ENCODE data around the gene NPAS3. TPM values are rescaled to one million over a fixed set of nuclear protein-coding genes. Genes with fewer than 3 reads are reported as not detected.

The NPAS3 gene
- total RNA-seq, 1 donor from 2014 or later: not detected

DNA sequence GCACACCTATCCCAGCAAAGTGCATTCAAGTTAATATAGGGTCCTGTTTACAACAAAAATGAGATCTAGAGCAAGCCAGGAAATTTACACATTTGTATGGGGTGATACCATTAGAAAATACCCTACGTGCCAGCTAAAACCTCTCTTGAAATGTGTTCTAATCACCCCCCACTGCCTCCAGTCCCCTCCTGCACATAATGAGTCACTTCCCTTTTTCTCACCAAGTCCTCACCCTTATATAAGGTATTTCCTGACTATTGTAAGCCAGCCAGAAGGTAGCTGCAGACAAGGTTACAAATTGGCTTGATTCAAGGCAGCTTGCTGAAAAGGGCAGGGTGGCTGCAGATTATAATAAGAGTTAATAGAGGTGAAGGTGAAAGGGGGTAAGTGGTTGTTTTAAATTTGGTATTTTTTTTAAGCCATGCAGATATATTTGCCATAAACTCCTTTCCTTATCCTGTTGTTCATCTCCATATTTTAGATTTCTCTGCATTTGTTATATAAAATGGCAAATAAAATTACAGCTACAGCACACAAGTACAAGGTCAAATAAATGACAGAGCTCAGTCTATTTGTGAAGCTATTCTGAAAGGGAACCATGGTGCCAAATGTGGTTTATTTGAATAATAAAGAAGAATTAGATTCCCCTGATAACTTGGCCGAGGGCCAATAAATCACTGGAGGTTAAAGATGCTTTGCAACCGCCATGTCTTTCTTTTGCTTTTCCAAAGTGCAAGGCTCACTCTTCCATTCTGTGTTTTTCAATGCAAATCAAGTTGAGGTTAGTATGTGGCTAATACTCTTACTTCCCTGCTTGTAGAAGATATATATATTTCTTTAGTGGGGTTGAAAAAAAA, 626.3 kb downstream of the NPAS3 start:
- H3K4me3 ChIP-seq: no peak overlapping the region
- no peaks in the 10 kb centered on the region for H3K36me3 ChIP-seq
- no peak for TF ChIP-seq EZH2phosphoT487 (IDR thresholded peaks at IDR 0.05)
- TF ChIP-seq EZH2 (IDR thresholded peaks at IDR 0.05): no peak
- TF ChIP-seq, protein P1, sequence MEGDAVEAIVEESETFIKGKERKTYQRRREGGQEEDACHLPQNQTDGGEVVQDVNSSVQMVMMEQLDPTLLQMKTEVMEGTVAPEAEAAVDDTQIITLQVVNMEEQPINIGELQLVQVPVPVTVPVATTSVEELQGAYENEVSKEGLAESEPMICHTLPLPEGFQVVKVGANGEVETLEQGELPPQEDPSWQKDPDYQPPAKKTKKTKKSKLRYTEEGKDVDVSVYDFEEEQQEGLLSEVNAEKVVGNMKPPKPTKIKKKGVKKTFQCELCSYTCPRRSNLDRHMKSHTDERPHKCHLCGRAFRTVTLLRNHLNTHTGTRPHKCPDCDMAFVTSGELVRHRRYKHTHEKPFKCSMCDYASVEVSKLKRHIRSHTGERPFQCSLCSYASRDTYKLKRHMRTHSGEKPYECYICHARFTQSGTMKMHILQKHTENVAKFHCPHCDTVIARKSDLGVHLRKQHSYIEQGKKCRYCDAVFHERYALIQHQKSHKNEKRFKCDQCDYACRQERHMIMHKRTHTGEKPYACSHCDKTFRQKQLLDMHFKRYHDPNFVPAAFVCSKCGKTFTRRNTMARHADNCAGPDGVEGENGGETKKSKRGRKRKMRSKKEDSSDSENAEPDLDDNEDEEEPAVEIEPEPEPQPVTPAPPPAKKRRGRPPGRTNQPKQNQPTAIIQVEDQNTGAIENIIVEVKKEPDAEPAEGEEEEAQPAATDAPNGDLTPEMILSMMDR (IDR thresholded peaks at IDR 0.05): no peak
- H3K4me2 ChIP-seq: no peak overlapping the region
- H3K27me3 ChIP-seq: no peaks in the 10 kb centered on the region
- no peak overlapping the region for H3K4me3 Mint-ChIP-seq
- no peaks in the 10 kb centered on the region for H3K9me3 ChIP-seq (ENCODE audit: low read depth)
- H3K79me2 ChIP-seq (ENCODE audit: low read depth): no peaks in the 10 kb centered on the region
- peaks cover 2% of the 10 kb centered on the region for H3K27me3 Mint-ChIP-seq (ENCODE audit: insufficient read depth, low read depth)
- H2AFZ ChIP-seq (replicated peaks): no peak overlapping the region
- no peak for DNase-seq (ENCODE audit: low spot score)
- peaks cover 3% of the 10 kb centered on the region for H3K36me3 Mint-ChIP-seq
- no peaks in the 10 kb centered on the region for H3F3A ChIP-seq (ENCODE audit: low read depth)
- H4K20me1 ChIP-seq (ENCODE audit: low read depth): no peaks in the 10 kb centered on the region
- H3K4me1 Mint-ChIP-seq: peaks cover 61% of the 10 kb centered on the region
- no peaks in the 10 kb centered on the region for H3K9me3 Mint-ChIP-seq
- H3K27ac ChIP-seq: no peak overlapping the region
- peaks cover 2% of the 10 kb centered on the region for H3K4me1 ChIP-seq
- H3K9ac ChIP-seq: no peak overlapping the region
- H3K27ac Mint-ChIP-seq: no peak overlapping the region

DNA sequence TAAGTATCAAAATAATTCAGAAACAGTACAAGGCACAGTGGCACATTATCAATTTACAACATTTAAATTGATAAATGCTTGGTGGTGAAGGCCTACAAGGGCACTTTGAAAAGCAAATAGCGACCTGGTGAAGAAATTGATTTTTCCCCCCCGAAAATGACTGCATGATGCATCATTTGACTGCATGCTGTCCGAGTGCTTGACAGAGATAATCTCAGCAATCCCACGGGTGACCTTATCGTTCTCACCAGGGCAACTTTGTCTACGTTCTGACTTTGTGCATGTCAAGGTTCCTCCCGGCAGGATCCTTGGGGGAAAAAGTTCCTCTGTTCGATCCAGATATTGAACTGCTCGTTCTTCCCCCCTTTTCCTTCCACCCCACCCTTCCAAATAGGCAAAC, 627.4 kb downstream of the NPAS3 start:
- Mint-ChIP-seq H3K9me3 (no peaks in the 10 kb centered on the region), H3K27ac (no peak overlapping the region), H3K4me3 (no peak overlapping the region), H3K27me3 (ENCODE audit: insufficient read depth, low read depth) (peaks cover 2% of the 10 kb centered on the region), H3K4me1 (peaks cover 64% of the 10 kb centered on the region), H3K36me3 (peaks cover under 1% of the 10 kb centered on the region)
- no peak overlapping the region for H3K4me3 ChIP-seq
- no peak overlapping the region for H2AFZ ChIP-seq (replicated peaks)
- no peaks in the 10 kb centered on the region for H3F3A ChIP-seq (ENCODE audit: low read depth)
- no peak overlapping the region for H3K4me2 ChIP-seq
- no peaks in the 10 kb centered on the region for H4K20me1 ChIP-seq (ENCODE audit: low read depth)
- no peak overlapping the region for H3K9ac ChIP-seq
- H3K79me2 ChIP-seq (ENCODE audit: low read depth): no peaks in the 10 kb centered on the region
- H3K27me3 ChIP-seq: no peaks in the 10 kb centered on the region
- no peak for TF ChIP-seq EZH2 (IDR thresholded peaks at IDR 0.05)
- TF ChIP-seq, protein P1 (IDR thresholded peaks at IDR 0.05): no peak
- H3K27ac ChIP-seq: no peak overlapping the region
- H3K9me3 ChIP-seq (ENCODE audit: low read depth): no peaks in the 10 kb centered on the region
- H3K36me3 ChIP-seq: no peaks in the 10 kb centered on the region
- H3K4me1 ChIP-seq: peaks cover 2% of the 10 kb centered on the region
- DNase-seq (ENCODE audit: low spot score): no peak

DNA sequence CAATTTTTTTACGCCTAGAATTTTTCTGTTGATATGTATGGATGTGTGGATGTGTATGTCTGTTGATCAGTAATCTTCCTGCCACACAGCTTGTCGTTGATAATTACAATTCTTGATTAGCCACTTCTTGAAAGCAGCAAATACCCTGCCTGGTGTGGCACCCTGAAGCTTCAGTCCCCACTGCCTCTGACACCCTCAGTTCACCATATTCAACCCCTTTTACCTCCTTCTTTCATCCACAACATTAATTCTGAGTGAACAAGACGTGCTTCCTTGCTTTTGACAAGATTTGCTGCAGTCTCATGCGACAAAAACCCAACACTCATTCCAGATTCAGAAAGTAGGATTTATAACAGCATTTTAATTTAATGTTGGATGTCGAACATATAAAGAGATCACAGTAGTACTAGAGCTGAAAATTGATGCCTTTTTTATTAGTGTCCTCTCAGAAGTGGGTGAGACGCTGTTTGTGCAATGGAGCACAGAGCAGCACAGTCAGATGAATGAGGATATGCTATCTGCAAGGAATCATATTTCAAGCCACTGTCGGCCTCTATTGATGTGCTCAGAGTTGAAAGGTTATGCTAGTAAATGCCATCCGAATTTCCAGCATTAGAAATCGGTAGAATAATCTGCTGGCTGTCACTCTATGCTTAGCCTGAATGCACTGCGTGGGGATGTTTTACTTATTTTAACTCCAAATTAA, 628.5 kb downstream of the NPAS3 start:
- Histone ChIP-seq H3K9me3 (ENCODE audit: low read depth) (no peaks in the 10 kb centered on the region), H3K4me3 (no peak overlapping the region), H3K4me1 (peaks cover 2% of the 10 kb centered on the region), H3K27me3 (no peaks in the 10 kb centered on the region), H3K36me3 (no peaks in the 10 kb centered on the region), H3K9ac (no peak overlapping the region), H3K27ac (no peak overlapping the region), H3K79me2 (ENCODE audit: low read depth) (no peaks in the 10 kb centered on the region), H2AFZ (replicated peaks) (no peak overlapping the region), H3K4me2 (no peak overlapping the region), H4K20me1 (ENCODE audit: low read depth) (no peaks in the 10 kb centered on the region), H3F3A (ENCODE audit: low read depth) (no peaks in the 10 kb centered on the region)
- no peak for DNase-seq (ENCODE audit: low spot score)
- no peak overlapping the region for H3K27ac Mint-ChIP-seq
- TF ChIP-seq EZH2 (IDR thresholded peaks at IDR 0.05): no peak
- TF ChIP-seq EZH2phosphoT487 (IDR thresholded peaks at IDR 0.05): no peak
- TF ChIP-seq, protein P1 (IDR thresholded peaks at IDR 0.05): no peak
- peaks cover 69% of the 10 kb centered on the region for H3K4me1 Mint-ChIP-seq
- no peaks in the 10 kb centered on the region for H3K36me3 Mint-ChIP-seq
- no peaks in the 10 kb centered on the region for H3K9me3 Mint-ChIP-seq
- H3K27me3 Mint-ChIP-seq (ENCODE audit: insufficient read depth, low read depth): peaks cover 3% of the 10 kb centered on the region
- no peak overlapping the region for H3K4me3 Mint-ChIP-seq
